Chondrocyte (in vitro differentiated cells): Measurements from ENCODE around the gene UBE2H. TPM values are rescaled to one million over a fixed set of nuclear protein-coding genes. Genes with fewer than 3 reads are reported as not detected.

Experiments
- DNase-seq: peaks from one replicate; pipeline ENCODE4 v3.0.0; 2021; ENCODE audit warnings: mixed read lengths, low spot score
- H3K27ac Mint-ChIP-seq: one replicate; pipeline ENCODE4 v1.8.0; 2021; ENCODE audit warnings: mild to moderate bottlenecking, moderate library complexity, mixed read lengths; ENCODE audit not compliant: unreplicated experiment
- H3K27me3 Mint-ChIP-seq: 2 replicates; pipeline ENCODE4 v1.8.0; 2021; ENCODE audit warnings: low read depth, mixed read lengths
- H3K36me3 Mint-ChIP-seq: 2 replicates; pipeline ENCODE4 v1.8.0; 2021; ENCODE audit warnings: low read depth, mixed read lengths
- H3K4me1 Mint-ChIP-seq: 2 replicates; pipeline ENCODE4 v1.8.0; 2021; ENCODE audit warnings: low read depth, mild to moderate bottlenecking, mixed read lengths
- H3K4me3 Mint-ChIP-seq: one replicate; pipeline ENCODE4 v1.8.0; 2021; ENCODE audit warnings: mild to moderate bottlenecking, moderate library complexity, mixed read lengths; ENCODE audit not compliant: unreplicated experiment
- H3K9me3 Mint-ChIP-seq: 2 replicates; pipeline ENCODE4 v1.8.0; 2021; ENCODE audit warnings: low read depth, mixed read lengths
- total RNA-seq: library from RNA; stranded (reverse); gene quantifications from 3 replicates; pipeline ENCODE4 v1.2.1, GENCODE V29; 2021
- TF ChIP-seq, protein P1 (sequence below): fragments of 200-600 bp; sonication (generic); IDR thresholded peaks from 2 replicates; pipeline ENCODE4 v1.5.0; 2021; ENCODE audit warnings: antibody characterized with exemption, mild to moderate bottlenecking, moderate library complexity

UBE2H gene
- total RNA-seq, 1 donor from 2014 or later: 167 TPM

DNA sequence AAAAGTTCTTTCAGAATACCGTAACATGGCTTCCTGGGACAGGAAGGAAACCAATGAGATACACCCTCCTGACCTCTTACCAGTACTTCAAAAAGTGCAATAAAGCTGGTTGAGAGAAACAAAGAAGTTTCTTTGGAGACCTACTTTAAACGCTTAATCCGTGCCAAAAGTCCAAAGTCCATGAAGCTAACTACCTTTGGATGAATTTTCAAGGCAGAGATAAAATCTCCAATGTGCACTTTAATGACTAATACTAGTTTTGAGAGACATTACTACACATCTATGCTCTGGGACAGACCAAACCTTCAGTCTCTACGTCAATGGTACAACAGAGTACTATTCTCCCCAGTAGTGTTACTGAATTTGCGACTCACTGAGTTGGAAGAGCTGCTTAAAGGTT is 46.1 kb downstream of the UBE2H start:
- H3K4me3 Mint-ChIP-seq: no peak overlapping the region
- peaks cover 43% of the 10 kb centered on the region for H3K4me1 Mint-ChIP-seq
- no peak for DNase-seq
- TF ChIP-seq, protein P1, sequence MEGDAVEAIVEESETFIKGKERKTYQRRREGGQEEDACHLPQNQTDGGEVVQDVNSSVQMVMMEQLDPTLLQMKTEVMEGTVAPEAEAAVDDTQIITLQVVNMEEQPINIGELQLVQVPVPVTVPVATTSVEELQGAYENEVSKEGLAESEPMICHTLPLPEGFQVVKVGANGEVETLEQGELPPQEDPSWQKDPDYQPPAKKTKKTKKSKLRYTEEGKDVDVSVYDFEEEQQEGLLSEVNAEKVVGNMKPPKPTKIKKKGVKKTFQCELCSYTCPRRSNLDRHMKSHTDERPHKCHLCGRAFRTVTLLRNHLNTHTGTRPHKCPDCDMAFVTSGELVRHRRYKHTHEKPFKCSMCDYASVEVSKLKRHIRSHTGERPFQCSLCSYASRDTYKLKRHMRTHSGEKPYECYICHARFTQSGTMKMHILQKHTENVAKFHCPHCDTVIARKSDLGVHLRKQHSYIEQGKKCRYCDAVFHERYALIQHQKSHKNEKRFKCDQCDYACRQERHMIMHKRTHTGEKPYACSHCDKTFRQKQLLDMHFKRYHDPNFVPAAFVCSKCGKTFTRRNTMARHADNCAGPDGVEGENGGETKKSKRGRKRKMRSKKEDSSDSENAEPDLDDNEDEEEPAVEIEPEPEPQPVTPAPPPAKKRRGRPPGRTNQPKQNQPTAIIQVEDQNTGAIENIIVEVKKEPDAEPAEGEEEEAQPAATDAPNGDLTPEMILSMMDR: no peak
- H3K36me3 Mint-ChIP-seq: peaks cover 21% of the 10 kb centered on the region
- no peak overlapping the region for H3K27ac Mint-ChIP-seq
- no peaks in the 10 kb centered on the region for H3K27me3 Mint-ChIP-seq
- no peaks in the 10 kb centered on the region for H3K9me3 Mint-ChIP-seq

DNA sequence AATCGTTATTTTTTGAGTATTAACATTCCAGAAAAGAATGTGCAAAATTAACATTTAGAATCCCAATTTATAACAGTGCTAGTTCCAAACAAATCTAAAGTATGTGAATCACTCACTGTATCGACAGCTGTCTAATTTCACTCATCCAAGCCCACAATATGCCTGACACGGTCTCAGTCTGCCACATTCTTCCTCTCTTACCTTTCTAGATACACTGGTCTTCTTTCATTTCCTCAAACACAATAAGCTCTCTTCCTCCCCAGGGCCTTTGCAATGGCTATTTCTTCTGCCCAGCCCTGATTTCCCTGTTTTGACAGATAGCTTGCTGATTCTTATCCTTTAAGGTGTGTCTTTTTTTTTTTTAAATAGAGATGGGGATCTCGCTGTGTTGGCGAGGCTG is 48.8 kb downstream of the UBE2H start:
- peaks cover 44% of the 10 kb centered on the region for H3K4me1 Mint-ChIP-seq
- H3K27ac Mint-ChIP-seq: no peak overlapping the region
- peaks cover 20% of the 10 kb centered on the region for H3K36me3 Mint-ChIP-seq
- no peaks in the 10 kb centered on the region for H3K9me3 Mint-ChIP-seq
- H3K4me3 Mint-ChIP-seq: no peak overlapping the region
- no peaks in the 10 kb centered on the region for H3K27me3 Mint-ChIP-seq
- TF ChIP-seq, protein P1: no peak
- DNase-seq: no peak

DNA sequence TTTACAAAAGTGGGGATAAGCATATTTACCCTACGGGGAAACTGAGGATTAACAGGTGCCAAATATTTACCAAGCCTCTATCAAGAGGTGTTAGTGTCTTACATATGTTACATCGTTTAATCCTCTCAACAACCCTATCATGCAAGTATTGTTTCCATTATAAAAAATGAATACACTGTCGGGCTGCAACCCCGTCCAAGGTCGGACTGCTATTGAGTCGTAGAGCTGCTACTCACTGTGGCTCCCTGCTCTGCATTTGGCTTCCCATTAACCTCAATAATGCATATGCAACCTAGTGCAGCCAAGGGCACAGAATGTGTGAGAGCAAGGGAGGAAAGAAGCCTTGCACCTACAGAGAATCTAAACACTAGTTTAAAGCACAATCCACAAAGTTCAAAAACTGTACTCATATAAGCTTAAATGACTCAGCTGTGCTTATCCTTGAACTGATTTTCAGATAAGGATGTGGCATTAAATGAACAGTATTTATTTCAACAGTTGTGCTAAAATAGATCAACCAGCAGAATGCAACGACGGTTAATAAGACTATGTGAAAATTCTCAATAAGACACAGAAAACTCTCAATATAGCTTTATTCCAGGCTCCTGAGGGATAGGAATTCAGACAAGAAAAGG is 49.9 kb downstream of the UBE2H start:
- TF ChIP-seq, protein P1: no peak
- H3K27ac Mint-ChIP-seq: no peak overlapping the region
- no peaks in the 10 kb centered on the region for H3K27me3 Mint-ChIP-seq
- no peak overlapping the region for H3K4me3 Mint-ChIP-seq
- peaks cover 19% of the 10 kb centered on the region for H3K36me3 Mint-ChIP-seq
- H3K4me1 Mint-ChIP-seq: peaks cover 44% of the 10 kb centered on the region
- DNase-seq: no peak
- no peaks in the 10 kb centered on the region for H3K9me3 Mint-ChIP-seq

DNA sequence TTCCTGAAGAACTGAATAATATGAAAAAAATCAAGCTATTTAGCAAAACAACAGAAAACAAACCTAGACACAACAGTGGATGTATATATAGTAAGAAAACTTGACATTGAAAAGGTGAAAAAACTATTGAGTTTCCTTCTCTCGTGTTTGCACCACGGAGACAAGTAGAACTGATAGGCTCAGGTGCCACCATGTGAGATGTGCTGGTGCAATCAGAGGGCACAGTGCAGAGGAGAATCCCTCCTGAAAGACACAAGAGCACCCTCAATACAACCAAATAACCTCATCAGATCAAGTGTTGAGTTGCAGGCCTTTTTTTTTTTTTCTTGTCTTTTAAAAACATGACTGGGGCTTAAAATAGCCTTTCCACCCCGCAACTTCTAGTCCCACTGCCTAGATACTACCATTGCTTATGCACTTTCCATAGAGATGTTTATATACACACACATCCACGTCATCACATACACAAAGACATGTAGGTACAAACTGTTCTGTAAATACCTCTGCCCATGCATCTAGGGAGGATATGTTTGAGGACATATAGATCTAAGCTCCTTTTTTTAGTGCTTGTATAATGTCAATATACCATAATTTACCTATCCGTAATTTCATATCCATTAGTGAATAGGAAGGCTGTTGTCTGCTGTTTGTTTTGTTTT is 54.1 kb downstream of the UBE2H start:
- Mint-ChIP-seq H3K36me3 (peaks cover 15% of the 10 kb centered on the region), H3K9me3 (no peaks in the 10 kb centered on the region), H3K4me1 (peaks cover 48% of the 10 kb centered on the region), H3K27me3 (no peaks in the 10 kb centered on the region), H3K27ac (peak overlapping the region; percentile 73), H3K4me3 (no peak overlapping the region)
- no peak for DNase-seq
- TF ChIP-seq, protein P1: no peak

DNA sequence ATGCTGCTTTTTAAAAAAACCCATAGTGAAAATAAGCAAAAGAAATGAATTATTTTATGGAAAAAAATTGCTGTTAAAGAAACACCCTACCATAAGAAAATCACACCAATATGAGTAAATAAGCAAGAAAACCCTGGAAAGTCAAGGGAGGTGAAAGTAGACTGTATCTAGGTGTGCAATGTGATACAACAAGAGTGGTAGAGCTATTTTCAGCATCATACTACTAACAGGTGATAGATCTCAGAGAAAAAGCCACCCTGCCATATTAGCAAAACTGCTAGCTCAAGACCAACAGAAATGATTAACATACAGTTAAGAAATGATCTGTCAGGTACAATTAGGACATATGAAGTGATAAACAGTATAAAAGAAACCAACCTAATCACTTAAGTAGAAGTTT is 54.8 kb downstream of the UBE2H start:
- Mint-ChIP-seq H3K9me3 (no peaks in the 10 kb centered on the region), H3K4me1 (peaks cover 52% of the 10 kb centered on the region)
- TF ChIP-seq, protein P1: no peak

More for the DNA sequence above, 54.8 kb downstream of the UBE2H start:
- H3K36me3 Mint-ChIP-seq: peaks cover 17% of the 10 kb centered on the region
- peak overlapping the region; percentile 73 for H3K27ac Mint-ChIP-seq
- DNase-seq: no peak
- H3K27me3 Mint-ChIP-seq: no peaks in the 10 kb centered on the region
- no peak overlapping the region for H3K4me3 Mint-ChIP-seq
